H9 (cell line): ENCODE measurements around the gene PRPF4. TPM values are rescaled to one million over a fixed set of nuclear protein-coding genes. Genes with fewer than 3 reads are reported as not detected.

Source experiments
- DNase-seq: peaks from one replicate; pipeline ENCODE4 v3.0.0-alpha.2; 2017
- H2AFZ ChIP-seq: one replicate; pipeline ENCODE4 v1.6.1; 2013; ENCODE audit warnings: mild to moderate bottlenecking, low read length, control low read depth, moderate library complexity
- H2AK5ac ChIP-seq: 2 replicates; pipeline ENCODE4 v1.6.1; 2013; ENCODE audit warnings: low read length, control low read depth, mixed read lengths; ENCODE audit not compliant: insufficient read length
- H2BK120ac ChIP-seq: one replicate; pipeline ENCODE4 v1.6.1; 2013; ENCODE audit warnings: low read depth, mild to moderate bottlenecking, low read length, control low read depth, inconsistent platforms; ENCODE audit not compliant: poor library complexity, severe bottlenecking
- H2BK12ac ChIP-seq: 2 replicates; pipeline ENCODE4 v1.6.1; 2013; ENCODE audit warnings: low read length, control low read depth, mixed read lengths, low read depth; ENCODE audit not compliant: insufficient read length
- H2BK15ac ChIP-seq: 2 replicates; pipeline ENCODE4 v1.6.1; 2013; ENCODE audit warnings: low read depth, low read length, control low read depth
- H2BK20ac ChIP-seq: one replicate; pipeline ENCODE4 v1.6.1; 2013; ENCODE audit warnings: low read depth, mild to moderate bottlenecking, low read length, control low read depth, inconsistent platforms; ENCODE audit not compliant: poor library complexity, severe bottlenecking
- H2BK5ac ChIP-seq: 2 replicates; pipeline ENCODE4 v1.6.1; 2013; ENCODE audit warnings: low read length, control low read depth, mixed read lengths; ENCODE audit not compliant: insufficient read length
- H3K14ac ChIP-seq: 2 replicates; pipeline ENCODE4 v1.6.1; 2013; ENCODE audit warnings: low read length, control low read depth; ENCODE audit not compliant: insufficient read depth
- H3K18ac ChIP-seq: 2 replicates; pipeline ENCODE4 v1.6.1; 2013; ENCODE audit warnings: low read depth, mild to moderate bottlenecking, mixed read lengths, low read length, control low read depth; ENCODE audit not compliant: insufficient read length
- H3K23ac ChIP-seq: 2 replicates; pipeline ENCODE4 v1.6.1; 2013; ENCODE audit warnings: low read length, control low read depth, mixed read lengths, low read depth; ENCODE audit not compliant: insufficient read length
- H3K23me2 ChIP-seq: 2 replicates; pipeline ENCODE4 v1.6.1; 2013; ENCODE audit warnings: low read depth, mild to moderate bottlenecking, mixed read lengths, low read length, control low read depth; ENCODE audit not compliant: insufficient read length, poor library complexity, severe bottlenecking
- H3K27ac ChIP-seq: 2 replicates; pipeline ENCODE4 v1.5.1; 2013; ENCODE audit warnings: low read length, control low read depth, mixed read lengths, low read depth; ENCODE audit not compliant: insufficient read length
- H3K27me3 ChIP-seq: 2 replicates; pipeline ENCODE4 v1.6.1; 2013; ENCODE audit warnings: low read length, control low read depth, inconsistent platforms; ENCODE audit not compliant: insufficient read depth
- H3K4ac ChIP-seq: 2 replicates; pipeline ENCODE4 v1.6.1; 2013; ENCODE audit warnings: low read depth, mild to moderate bottlenecking, control low read depth, inconsistent platforms, low read length, moderate library complexity
- H3K4me1 ChIP-seq: 2 replicates; pipeline ENCODE4 v1.6.1; 2013; ENCODE audit warnings: low read length, control low read depth, inconsistent platforms; ENCODE audit not compliant: insufficient read depth
- H3K4me2 ChIP-seq: 2 replicates; pipeline ENCODE4 v1.6.1; 2013; ENCODE audit warnings: low read length, control low read depth, mixed read lengths; ENCODE audit not compliant: insufficient read length, insufficient read depth
- H3K56ac ChIP-seq: 2 replicates; pipeline ENCODE4 v1.6.1; 2013; ENCODE audit warnings: low read depth, mild to moderate bottlenecking, mixed read lengths, low read length, control low read depth; ENCODE audit not compliant: insufficient read length
- H3K79me1 ChIP-seq: 2 replicates; pipeline ENCODE4 v1.6.1; 2013; ENCODE audit warnings: low read depth, mild to moderate bottlenecking, moderate library complexity, low read length, control low read depth, inconsistent platforms; ENCODE audit not compliant: insufficient read depth, poor library complexity, severe bottlenecking
- H3K79me2 ChIP-seq: 2 replicates; pipeline ENCODE4 v1.6.1; 2013; ENCODE audit warnings: low read length, control low read depth, inconsistent platforms; ENCODE audit not compliant: insufficient read depth
- H3K9ac ChIP-seq: 2 replicates; pipeline ENCODE4 v1.6.1; 2013; ENCODE audit warnings: low read length, control low read depth, mixed read lengths; ENCODE audit not compliant: insufficient read length; ENCODE audit errors: extremely low read depth
- H3K9me3 ChIP-seq: one replicate; pipeline ENCODE4 v1.6.1; 2013; ENCODE audit warnings: low read depth, low read length, inconsistent platforms; ENCODE audit not compliant: control insufficient read depth
- H3T11ph ChIP-seq: one replicate; pipeline ENCODE4 v1.6.1; 2013; ENCODE audit warnings: mild to moderate bottlenecking, low read length, control low read depth, inconsistent platforms
- H4K20me1 ChIP-seq: one replicate; pipeline ENCODE4 v1.6.1; 2013; ENCODE audit not compliant: control insufficient read depth, insufficient read length, insufficient read depth
- H4K5ac ChIP-seq: 2 replicates; pipeline ENCODE4 v1.6.1; 2013; ENCODE audit warnings: low read depth, mild to moderate bottlenecking, mixed read lengths, low read length, control low read depth; ENCODE audit not compliant: insufficient read length
- H4K8ac ChIP-seq: replicated peaks from 2 replicates; pipeline ENCODE4 v1.6.1; 2013; ENCODE audit warnings: low read length, control low read depth, mixed read lengths, low read depth; ENCODE audit not compliant: insufficient read length
- H4K91ac ChIP-seq: 2 replicates; pipeline ENCODE4 v1.6.1; 2013; ENCODE audit warnings: low read depth, mild to moderate bottlenecking, moderate library complexity, mixed read lengths, low read length, control low read depth; ENCODE audit not compliant: insufficient read length
- H3K27ac Mint-ChIP-seq, 3 experiments: 2 replicates in 2 of 3; 3 replicates in 1 of 3; pipeline ENCODE4 v1.8.0; 2020 to 2021; ENCODE audit warnings: mixed read lengths in 3 of 3, mild to moderate bottlenecking in 1 of 3, moderate library complexity in 1 of 3
- H3K27me3 Mint-ChIP-seq: 2 replicates; pipeline ENCODE4 v1.8.0; 2021; ENCODE audit warnings: low read depth, mild to moderate bottlenecking, moderate library complexity, mixed read lengths
- H3K36me3 Mint-ChIP-seq, 3 experiments: 2 replicates in 2 of 3; 3 replicates in 1 of 3; pipeline ENCODE4 v1.8.0; 2020 to 2021; ENCODE audit warnings: low read depth in 3 of 3, mixed read lengths in 3 of 3; ENCODE audit not compliant: insufficient read depth in 1 of 3
- H3K4me1 Mint-ChIP-seq, 2 experiments: 2 replicates each; pipeline ENCODE4 v1.8.0; 2020; ENCODE audit warnings: mixed read lengths in 2 of 2
- H3K4me3 Mint-ChIP-seq, 2 experiments: 2 replicates in 1 of 2; 3 replicates in 1 of 2; pipeline ENCODE4 v1.8.0; 2020 to 2021; ENCODE audit warnings: mild to moderate bottlenecking in 2 of 2, mixed read lengths in 2 of 2, moderate library complexity in 1 of 2
- H3K9me3 Mint-ChIP-seq, 2 experiments: 2 replicates in 1 of 2; 3 replicates in 1 of 2; pipeline ENCODE4 v1.8.0; 2020; ENCODE audit warnings: mild to moderate bottlenecking in 2 of 2, mixed read lengths in 2 of 2, moderate library complexity in 1 of 2
- CTCF ChIP-seq: fragments of 200-600 bp; sonication (generic); conservative IDR thresholded peaks from 3 replicates; pipeline ENCODE4 v1.8.0; 2021; ENCODE audit warnings: antibody characterized with exemption, mild to moderate bottlenecking
- WGBS: extraction: QIAGEN DNeasy Blood & Tissue Kit; methylation state at CpG from one replicate; pipeline ENCODE4 v1.1.7; 2013; ENCODE audit warnings: missing lambda C conversion rate, low lambda C conversion rate, mixed read lengths; ENCODE audit not compliant: insufficient read length; ENCODE audit errors: extremely low coverage; 5-methylcytosine and 5-hydroxymethylcytosine counted together
- total RNA-seq: library from RNA; stranded (reverse); gene quantifications from 2 replicates; pipeline ENCODE4 v1.2.1, GENCODE V29; 2021

The PRPF4 gene
- total RNA-seq, 1 experiment from 2014 or later: 49.8 TPM

GRCh38 chr9:113307396-113307975, 32.0 kb downstream of the PRPF4 start:
- Histone ChIP-seq H3K23ac (no peak overlapping the region), H3T11ph (no peak overlapping the region), H2AK5ac (no peak overlapping the region), H3K79me2 (no peaks in the 10 kb centered on the region), H2BK5ac (no peak overlapping the region), H2AFZ (no peak overlapping the region), H2BK20ac (no peak overlapping the region), H3K27ac (no peak overlapping the region), H3K56ac (no peak overlapping the region), H3K18ac (no peak overlapping the region), H3K9ac (no peak overlapping the region), H3K4me2 (no peak overlapping the region), H4K20me1 (no peaks in the 10 kb centered on the region), H3K79me1 (no peaks in the 10 kb centered on the region), H3K9me3 (no peaks in the 10 kb centered on the region), H2BK120ac (no peak overlapping the region), H4K5ac (no peak overlapping the region), H3K4ac (no peak overlapping the region), H3K27me3 (no peaks in the 10 kb centered on the region), H4K91ac (no peak overlapping the region), H2BK15ac (no peak overlapping the region), H3K14ac (no peak overlapping the region), H4K8ac (no peak overlapping the region), H3K23me2 (no peaks in the 10 kb centered on the region), H3K4me1 (no peaks in the 10 kb centered on the region), H2BK12ac (no peak overlapping the region)
- WGBS: no CpG with 5 or more reads among the region's 8 CpGs
- Mint-ChIP-seq H3K4me1 (peaks cover 6 to 8% of the 10 kb centered on the region in 2 experiments), H3K27ac (no peak overlapping the region), H3K9me3 (no peaks in the 10 kb centered on the region), H3K36me3 (no peaks in the 10 kb centered on the region), H3K4me3 (no peak overlapping the region), H3K27me3 (no peaks in the 10 kb centered on the region; the same call in 1 of the 2 replicates)
- no peak for DNase-seq
- no peak for TF ChIP-seq CTCF
